Hepatocyte (in vitro differentiated cells): ENCODE results near the gene CHI3L2.

Experiments
- EZH2phosphoT487 ChIP-seq: fragments of 200-600 bp; sonication (generic); IDR thresholded peaks from one replicate; pipeline ENCODE4 v1.6.1; 2018; ENCODE audit warnings: antibody characterized with exemption, mild to moderate bottlenecking, low read depth, moderate library complexity; ENCODE audit not compliant: unreplicated experiment, severe bottlenecking
- TF ChIP-seq, protein P1 (sequence below): fragments of 200-600 bp; sonication (generic); IDR thresholded peaks from 2 replicates; pipeline ENCODE4 v1.5.1; 2016; ENCODE audit warnings: antibody characterized with exemption, mild to moderate bottlenecking; ENCODE audit not compliant: poor library complexity

DNA sequence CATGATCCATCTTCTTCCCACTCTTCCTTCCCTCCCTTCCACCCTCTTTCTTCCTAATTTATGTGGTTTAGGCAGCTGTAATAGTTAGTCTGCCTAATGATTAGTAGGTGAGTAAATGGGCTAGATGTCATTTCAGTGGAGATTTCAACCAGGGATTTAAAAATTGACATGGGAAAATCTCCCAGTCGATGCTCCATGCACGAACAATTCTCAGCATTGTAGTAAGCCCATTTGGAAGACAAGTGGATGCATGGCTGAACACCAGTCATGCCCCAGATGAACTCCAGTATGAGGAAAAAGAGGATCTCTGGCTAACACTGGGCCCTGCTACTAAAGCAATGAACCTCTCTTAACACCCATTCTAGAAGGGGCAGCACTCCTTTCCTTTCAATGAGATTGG lies 25.3 kb downstream of the CHI3L2 start:
- TF ChIP-seq, protein P1, sequence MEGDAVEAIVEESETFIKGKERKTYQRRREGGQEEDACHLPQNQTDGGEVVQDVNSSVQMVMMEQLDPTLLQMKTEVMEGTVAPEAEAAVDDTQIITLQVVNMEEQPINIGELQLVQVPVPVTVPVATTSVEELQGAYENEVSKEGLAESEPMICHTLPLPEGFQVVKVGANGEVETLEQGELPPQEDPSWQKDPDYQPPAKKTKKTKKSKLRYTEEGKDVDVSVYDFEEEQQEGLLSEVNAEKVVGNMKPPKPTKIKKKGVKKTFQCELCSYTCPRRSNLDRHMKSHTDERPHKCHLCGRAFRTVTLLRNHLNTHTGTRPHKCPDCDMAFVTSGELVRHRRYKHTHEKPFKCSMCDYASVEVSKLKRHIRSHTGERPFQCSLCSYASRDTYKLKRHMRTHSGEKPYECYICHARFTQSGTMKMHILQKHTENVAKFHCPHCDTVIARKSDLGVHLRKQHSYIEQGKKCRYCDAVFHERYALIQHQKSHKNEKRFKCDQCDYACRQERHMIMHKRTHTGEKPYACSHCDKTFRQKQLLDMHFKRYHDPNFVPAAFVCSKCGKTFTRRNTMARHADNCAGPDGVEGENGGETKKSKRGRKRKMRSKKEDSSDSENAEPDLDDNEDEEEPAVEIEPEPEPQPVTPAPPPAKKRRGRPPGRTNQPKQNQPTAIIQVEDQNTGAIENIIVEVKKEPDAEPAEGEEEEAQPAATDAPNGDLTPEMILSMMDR: no peak
- no peak for TF ChIP-seq EZH2phosphoT487
